Calu3 (cell line): Measurements from ENCODE around the gene TSPAN9. TPM values are rescaled to one million over a fixed set of nuclear protein-coding genes. Genes with fewer than 3 reads are reported as not detected.

Experiments used
- BruUV-seq: library from RNA; stranded (reverse); fragments of 400-500 nt; replicated peaks from 2 replicates; lab custom pipeline; 2021; lab: Mats Ljungman, UMichigan
- CTCF ChIA-PET: fragments of 300-600 bp; sonication (Branson Sonifier 250); formaldehyde crosslinking; loops from one replicate; lab custom pipeline; 2022; ENCODE audit warnings: antibody characterized with exemption; lab: Charles Lee
- DNase-seq: peaks from one replicate; pipeline ENCODE4 v3.0.0; 2022
- H3K27ac Mint-ChIP-seq: one replicate; pipeline ENCODE4 v1.8.0; 2022; ENCODE audit warnings: mixed read lengths; ENCODE audit not compliant: unreplicated experiment
- H3K27me3 Mint-ChIP-seq: one replicate; pipeline ENCODE4 v1.8.0; 2022; ENCODE audit warnings: mixed read lengths; ENCODE audit not compliant: unreplicated experiment
- H3K36me3 Mint-ChIP-seq: one replicate; pipeline ENCODE4 v1.8.0; 2022; ENCODE audit warnings: mild to moderate bottlenecking, moderate library complexity, mixed read lengths; ENCODE audit not compliant: insufficient read depth, unreplicated experiment
- H3K4me1 Mint-ChIP-seq: one replicate; pipeline ENCODE4 v1.8.0; 2022; ENCODE audit warnings: mild to moderate bottlenecking, low read depth, mixed read lengths; ENCODE audit not compliant: unreplicated experiment
- H3K4me3 Mint-ChIP-seq: one replicate; pipeline ENCODE4 v1.8.0; 2022; ENCODE audit warnings: mild to moderate bottlenecking, low read depth, moderate library complexity, mixed read lengths; ENCODE audit not compliant: unreplicated experiment
- H3K9me3 Mint-ChIP-seq: one replicate; pipeline ENCODE4 v1.8.0; 2022; ENCODE audit warnings: low read depth, mixed read lengths; ENCODE audit not compliant: unreplicated experiment
- CTCF ChIP-seq: fragments of 200-600 bp; IDR thresholded peaks from one replicate; pipeline ENCODE4 v1.8.0; 2022; ENCODE audit warnings: antibody characterized with exemption; ENCODE audit not compliant: unreplicated experiment
- intact Hi-C: fragments of 100-400 bp; cut with micrococcal nuclease; formaldehyde crosslinking; loops from one replicate; pipeline ENCODE4 v1.10.0; 2022; ENCODE audit not compliant: unreplicated experiment
- total RNA-seq: library from RNA; stranded (reverse); gene quantifications from 2 replicates; pipeline ENCODE4 v1.2.3, GENCODE V29; 2022

TSPAN9 gene
- total RNA-seq, 1 experiment from 2014 or later, result 6.0 TPM

DNA sequence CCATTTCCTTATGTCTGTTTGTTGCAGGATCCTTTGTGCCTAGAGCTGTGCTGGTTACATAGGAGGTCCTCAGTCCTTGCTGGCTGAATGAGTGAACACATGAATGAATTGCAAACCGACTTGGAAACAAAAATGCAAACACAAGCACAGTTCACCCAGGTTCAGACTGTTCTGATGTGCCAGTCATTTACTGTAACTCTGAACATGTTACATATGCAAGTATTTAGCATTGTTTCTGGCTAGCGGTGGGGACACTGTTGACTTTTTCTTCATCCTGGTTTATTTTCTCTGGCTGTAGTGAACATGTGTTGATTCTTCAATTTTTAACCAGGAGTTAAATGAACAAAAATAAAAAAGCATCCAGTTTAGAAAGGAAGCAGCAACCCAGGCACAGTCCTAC, 33.4 kb downstream of the TSPAN9 start:
- Mint-ChIP-seq H3K9me3 (no peaks in the 10 kb centered on the region), H3K4me1 (no peaks in the 10 kb centered on the region), H3K27ac (no peak overlapping the region), H3K4me3 (no peak overlapping the region), H3K27me3 (no peaks in the 10 kb centered on the region), H3K36me3 (no peaks in the 10 kb centered on the region)
- CTCF ChIA-PET, result no interaction called here
- intact Hi-C loops, result no loop called here
- no peak for TF ChIP-seq CTCF
- BruUV-seq, result no TSS peak
- no peak for DNase-seq

- CTCF ChIA-PET, result interaction anchor here (0.7 kb wide), 1 partner anchor 19 kb away, joined by 6 read pairs; no protein-coding TSS in a partner anchor
- no peaks in the 10 kb centered on the region for H3K9me3 Mint-ChIP-seq
- no peaks in the 10 kb centered on the region for H3K4me1 Mint-ChIP-seq
- BruUV-seq, result no TSS peak
- no peak overlapping the region for H3K4me3 Mint-ChIP-seq
- no peaks in the 10 kb centered on the region for H3K27me3 Mint-ChIP-seq
- no peak for TF ChIP-seq CTCF
- intact Hi-C loops, result no loop called here
- no peaks in the 10 kb centered on the region for H3K36me3 Mint-ChIP-seq
- H3K27ac Mint-ChIP-seq, result no peak overlapping the region
- no peak for DNase-seq
Observed at GRCh38 chr12:3113671-3114325, 36.6 kb downstream of the TSPAN9 start.

- Mint-ChIP-seq H3K9me3 (no peaks in the 10 kb centered on the region), H3K36me3 (no peaks in the 10 kb centered on the region), H3K27ac (no peak overlapping the region), H3K27me3 (no peaks in the 10 kb centered on the region), H3K4me1 (no peaks in the 10 kb centered on the region), H3K4me3 (no peak overlapping the region)
- CTCF ChIA-PET, result interaction anchor here (0.7 kb wide), 1 partner anchor 18 kb away, joined by 6 read pairs; no protein-coding TSS in a partner anchor
- DNase-seq, result no peak
- intact Hi-C loops, result no loop called here
- TF ChIP-seq CTCF, result no peak
- BruUV-seq, result no TSS peak
Observed at GRCh38 chr12:3114671-3115070, 37.5 kb downstream of the TSPAN9 start.

DNA sequence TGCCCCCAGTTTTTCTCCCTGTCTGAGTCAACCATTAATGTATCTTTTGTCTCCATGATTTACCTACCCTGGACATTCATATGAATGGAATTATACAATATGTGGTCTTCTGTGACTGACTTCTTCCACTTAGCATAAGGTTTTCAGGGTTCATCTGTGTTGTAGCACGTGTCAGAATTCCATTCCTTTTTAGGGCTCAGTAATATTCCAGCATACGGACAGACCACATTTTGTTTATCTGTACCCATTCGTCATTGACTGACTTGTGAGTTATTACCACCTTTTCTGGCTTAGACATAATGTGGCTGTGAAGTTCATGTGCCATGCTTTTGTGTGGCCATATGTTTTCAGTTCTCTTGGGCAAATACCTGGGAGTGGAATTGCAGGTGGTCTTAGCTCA, 37.9 kb downstream of the TSPAN9 start:
- BruUV-seq, result no TSS peak
- Mint-ChIP-seq H3K27me3 (no peaks in the 10 kb centered on the region), H3K4me1 (no peaks in the 10 kb centered on the region), H3K36me3 (no peaks in the 10 kb centered on the region), H3K27ac (no peak overlapping the region), H3K9me3 (no peaks in the 10 kb centered on the region), H3K4me3 (no peak overlapping the region)
- CTCF ChIA-PET, result no interaction called here
- DNase-seq, result no peak
- TF ChIP-seq CTCF, result no peak
- intact Hi-C loops, result no loop called here
